Naive thymus-derived CD4-positive, alpha-beta T cell (primary cell): ENCODE measurements around the gene YWHAH. TPM values are rescaled to one million over a fixed set of nuclear protein-coding genes. Genes with fewer than 3 reads are reported as not detected.
A peak's percentile ranks its signal among the peaks of the same experiment; 100 is the strongest.

ENCODE experiments used
- ATAC-seq: fragments of 150-1000 bp; cut with Tn5 transposase; 2 replicates; pipeline ENCODE4 v1.10.0; 2021; ENCODE audit warnings: mild to moderate bottlenecking, moderate library complexity
- CTCF ChIA-PET: fragments of 350-600 bp; sonication (Branson Sonifier 250); formaldehyde crosslinking; loops from one replicate; lab custom pipeline; 2021; ENCODE audit warnings: antibody characterized with exemption; lab: Charles Lee
- POLR2A ChIA-PET: fragments of 350-600 bp; sonication (Branson Sonifier 250); formaldehyde crosslinking; loops from one replicate; lab custom pipeline; 2021; ENCODE audit warnings: antibody characterized with exemption, inconsistent platforms; lab: Charles Lee
- DNase-seq, 9 donors: peaks; one replicate each; pipeline versions ENCODE4 v3.0.0 to v3.0.0-alpha.2; 2020 to 2022; ENCODE audit warnings: mixed read lengths in 1 of 9
- H3K27ac ChIP-seq: one replicate; pipeline ENCODE4 v1.7.0; 2013; ENCODE audit warnings: mild to moderate bottlenecking, low read depth, low read length, moderate library complexity
- H3K27me3 ChIP-seq, 2 donors: one replicate each; pipeline ENCODE4 v1.7.0; 2013; ENCODE audit warnings: low read length in 2 of 2, mild to moderate bottlenecking in 2 of 2, moderate library complexity in 2 of 2; ENCODE audit not compliant: control insufficient read depth in 2 of 2, insufficient read depth in 2 of 2
- H3K36me3 ChIP-seq, 3 experiments: 1 replicate in 2 of 3; 2 replicates in 1 of 3; pipeline ENCODE4 v1.7.0; 2013; ENCODE audit warnings: low read length in 3 of 3, mild to moderate bottlenecking in 3 of 3, moderate library complexity in 1 of 3; ENCODE audit not compliant: insufficient read depth in 3 of 3, control insufficient read depth in 2 of 3
- H3K4me1 ChIP-seq, 2 donors: one replicate each; pipeline ENCODE4 v1.7.0; 2013; ENCODE audit warnings: low read length in 2 of 2, mild to moderate bottlenecking in 2 of 2, moderate library complexity in 1 of 2; ENCODE audit not compliant: control insufficient read depth in 2 of 2, insufficient read depth in 2 of 2
- H3K4me3 ChIP-seq: 2 replicates; pipeline ENCODE4 v1.7.0; 2013; ENCODE audit warnings: mild to moderate bottlenecking, low read length
- H3K9me3 ChIP-seq, 3 experiments: 1 replicate in 2 of 3; 2 replicates in 1 of 3; pipeline ENCODE4 v1.7.0; 2013; ENCODE audit warnings: low read length in 3 of 3; ENCODE audit not compliant: control insufficient read depth in 2 of 3
- H3K27ac Mint-ChIP-seq, 9 donors: one replicate each; pipeline ENCODE4 v1.8.0; 2020 to 2022; ENCODE audit warnings: mixed read lengths in 9 of 9, mild to moderate bottlenecking in 8 of 9, moderate library complexity in 5 of 9, inconsistent platforms in 2 of 9
- H3K27me3 Mint-ChIP-seq, 5 donors: one replicate each; pipeline ENCODE4 v1.8.0; 2021 to 2022; ENCODE audit warnings: mixed read lengths in 5 of 5, mild to moderate bottlenecking in 1 of 5
- H3K36me3 Mint-ChIP-seq, 5 donors: one replicate each; pipeline ENCODE4 v1.8.0; 2020 to 2022; ENCODE audit warnings: mixed read lengths in 5 of 5, mild to moderate bottlenecking in 3 of 5, inconsistent platforms in 1 of 5
- H3K4me1 Mint-ChIP-seq, 7 donors: one replicate each; pipeline ENCODE4 v1.8.0; 2020 to 2022; ENCODE audit warnings: mixed read lengths in 7 of 7, mild to moderate bottlenecking in 3 of 7, inconsistent platforms in 1 of 7
- H3K4me3 Mint-ChIP-seq, 10 donors: one replicate each; pipeline ENCODE4 v1.8.0; 2020 to 2022; ENCODE audit warnings: mild to moderate bottlenecking in 10 of 10, mixed read lengths in 10 of 10, moderate library complexity in 6 of 10, inconsistent platforms in 2 of 10
- H3K9me3 Mint-ChIP-seq, 11 donors: one replicate each; pipeline ENCODE4 v1.8.0; 2020 to 2022; ENCODE audit warnings: mixed read lengths in 11 of 11, mild to moderate bottlenecking in 4 of 11, inconsistent platforms in 1 of 11, moderate library complexity in 1 of 11
- intact Hi-C, 2 donors: fragments of 100-400 bp; cut with micrococcal nuclease; formaldehyde crosslinking; loops; one replicate each; pipeline ENCODE4 v1.15.1; 2023
- polyA plus RNA-seq, 2 donors: library from polyadenylated mRNA; unstranded; fragments of 300-500 nt; fragmentation: Illumina TruSeq; gene quantifications; one replicate each; pipeline ENCODE4 v1.2.3, GENCODE V29; 2021
- total RNA-seq, 6 experiments: library from RNA in 5 of 6; stranded (reverse) in 5 of 6; gene quantifications; 1 replicate in 5 of 6; 2 replicates in 1 of 6; pipeline ENCODE4 v1.2.3 and lab custom pipeline; 2021 to 2026

YWHAH gene
- total and polyA plus RNA-seq, 7 experiments from 2014 or later, result 11.7 to 130 (median 17.1) TPM

- Mint-ChIP-seq H3K27me3 (peaks cover 0 to 5% (median 0%) of the 10 kb centered on the region in 5 donors), H3K36me3 (peaks cover 0 to 18% (median 3%) of the 10 kb centered on the region in 5 donors), H3K9me3 (no peaks in the 10 kb centered on the region), H3K4me3 (peak overlapping the region in 3 of 10 donors; percentile 2 to 29 (median 16)), H3K27ac (peak overlapping the region in 5 of 9 donors; percentile 21 to 88 (median 46)), H3K4me1 (peaks cover 29 to 53% (median 47%) of the 10 kb centered on the region in 7 donors)
- no peak for DNase-seq
- Histone ChIP-seq H3K4me3 (no peak overlapping the region), H3K4me1 (peaks cover 23 to 25% of the 10 kb centered on the region in 2 donors), H3K27me3 (no peaks in the 10 kb centered on the region), H3K27ac (no peak overlapping the region), H3K36me3 (peaks cover 0 to 5% (median 0%) of the 10 kb centered on the region in 3 experiments), H3K9me3 (no peaks in the 10 kb centered on the region)
- intact Hi-C loops, result no loop called here
- no peak for ATAC-seq
- POLR2A ChIA-PET, result interaction anchor here (3.1 kb wide), 1 partner anchor 11 kb away, joined by 14 read pairs; no protein-coding TSS in a partner anchor
- CTCF ChIA-PET, result interaction anchor here (1.0 kb wide), 1 partner anchor 12 kb away, joined by 3 read pairs; no protein-coding TSS in a partner anchor
Measured at GRCh38 chr22:31957970-31958594, 13.7 kb downstream of the YWHAH start.

- ChIA-PET POLR2A (no interaction called here), CTCF (interaction anchor here (1.0 kb wide), 1 partner anchor 12 kb away, joined by 3 read pairs; no protein-coding TSS in a partner anchor)
- peaks cover 20 to 23% of the 10 kb centered on the region in 2 donors for H3K4me1 ChIP-seq
- intact Hi-C loops, result no loop called here
- no peak overlapping the region for H3K4me3 ChIP-seq
- H3K27me3 ChIP-seq, result no peaks in the 10 kb centered on the region
- no peak overlapping the region for H3K27ac ChIP-seq
- Mint-ChIP-seq H3K27me3 (peaks cover 0 to 5% (median 0%) of the 10 kb centered on the region in 5 donors), H3K27ac (peak overlapping the region in 6 of 9 donors; percentile 21 to 88 (median 46)), H3K4me3 (peak overlapping the region in 4 of 10 donors; percentile 2 to 49 (median 22)), H3K4me1 (peaks cover 23 to 47% (median 41%) of the 10 kb centered on the region in 7 donors), H3K36me3 (peaks cover 0 to 18% (median 3%) of the 10 kb centered on the region in 5 donors), H3K9me3 (no peaks in the 10 kb centered on the region)
- ATAC-seq, result peak; percentile 37
- DNase-seq, result no peak
- H3K9me3 ChIP-seq, result no peaks in the 10 kb centered on the region
- peaks cover 0 to 5% (median 0%) of the 10 kb centered on the region in 3 experiments for H3K36me3 ChIP-seq
Measured at GRCh38 chr22:31958625-31959239, 14.4 kb downstream of the YWHAH start.

DNA sequence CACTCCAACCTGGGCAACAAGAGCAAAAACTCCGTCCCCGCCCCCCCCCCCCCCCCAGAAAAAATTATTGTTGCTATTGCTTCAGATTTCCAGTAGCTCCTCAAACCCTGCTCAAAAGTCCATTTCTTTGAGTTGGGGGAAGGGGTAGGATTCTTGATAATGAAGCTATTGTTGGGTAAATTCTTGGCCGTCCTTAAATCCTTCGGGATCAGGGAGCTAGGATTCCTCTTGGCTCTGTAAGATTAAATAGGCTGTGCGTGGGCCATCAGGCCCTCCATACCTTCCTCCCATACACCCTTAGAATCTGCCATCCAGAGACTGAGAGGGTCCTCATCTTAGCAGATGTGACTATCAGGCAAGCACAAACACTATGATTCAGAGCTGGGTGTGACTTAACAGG is 16.4 kb downstream of the YWHAH start:
- Histone ChIP-seq H3K9me3 (no peaks in the 10 kb centered on the region), H3K4me3 (no peak overlapping the region), H3K4me1 (peaks cover 5 to 11% of the 10 kb centered on the region in 2 donors), H3K27ac (no peak overlapping the region), H3K27me3 (no peaks in the 10 kb centered on the region), H3K36me3 (peaks cover 0 to 5% (median 0%) of the 10 kb centered on the region in 3 experiments)
- intact Hi-C loops, result no loop called here
- H3K36me3 Mint-ChIP-seq, result peaks cover 0 to 10% (median 0%) of the 10 kb centered on the region in 5 donors
- DNase-seq (no peak), ATAC-seq (no peak)
- peaks cover 0 to 7% (median 3%) of the 10 kb centered on the region in 5 donors for H3K27me3 Mint-ChIP-seq
- ChIA-PET CTCF (no interaction called here), POLR2A (no interaction called here)
- no peak overlapping the region for H3K4me3 Mint-ChIP-seq
- no peaks in the 10 kb centered on the region for H3K9me3 Mint-ChIP-seq
- no peak overlapping the region for H3K27ac Mint-ChIP-seq
- H3K4me1 Mint-ChIP-seq, result peaks cover 7 to 30% (median 20%) of the 10 kb centered on the region in 7 donors

GRCh38 chr22:31962387-31963125 is 18.2 kb downstream of the YWHAH start:
- H3K27ac Mint-ChIP-seq, result no peak overlapping the region
- no peaks in the 10 kb centered on the region for H3K9me3 ChIP-seq

GRCh38 chr22:31968022-31968421 is 23.7 kb downstream of the YWHAH start:
- no peaks in the 10 kb centered on the region for H3K36me3 Mint-ChIP-seq
- ATAC-seq (no peak), DNase-seq (no peak)
- peak overlapping the region in 1 of 10 donors; percentile 21 for H3K4me3 Mint-ChIP-seq
- no peak overlapping the region for H3K4me3 ChIP-seq
- intact Hi-C loops, result no loop called here
- H3K27ac Mint-ChIP-seq, result no peak overlapping the region
- peaks cover 8 to 10% of the 10 kb centered on the region in 2 donors for H3K4me1 ChIP-seq
- peaks cover 0 to 3% (median under 1%) of the 10 kb centered on the region in 5 donors for H3K27me3 Mint-ChIP-seq
- H3K27ac ChIP-seq, result no peak overlapping the region
- no peaks in the 10 kb centered on the region for H3K9me3 ChIP-seq
- peaks cover 9 to 18% (median 13%) of the 10 kb centered on the region in 7 donors for H3K4me1 Mint-ChIP-seq
- ChIA-PET POLR2A (no interaction called here), CTCF (interaction anchor here (0.6 to 0.7 kb wide), 2 partner anchors 20 to 331 kb away, joined by 3 read pairs; no protein-coding TSS in a partner anchor)
- H3K36me3 ChIP-seq, result no peaks in the 10 kb centered on the region
- H3K9me3 Mint-ChIP-seq, result no peaks in the 10 kb centered on the region
- no peaks in the 10 kb centered on the region for H3K27me3 ChIP-seq

More at GRCh38 chr22:31962387-31963125, 18.2 kb downstream of the YWHAH start:
- peaks cover 0 to 3% (median 0%) of the 10 kb centered on the region in 5 donors for H3K36me3 Mint-ChIP-seq
- no peaks in the 10 kb centered on the region for H3K9me3 Mint-ChIP-seq
- ATAC-seq (no peak), DNase-seq (no peak)
- POLR2A ChIA-PET, result no interaction called here
- intact Hi-C loops, result no loop called here
- Histone ChIP-seq H3K4me3 (no peak overlapping the region), H3K27ac (no peak overlapping the region), H3K36me3 (peaks cover 0 to 2% (median 0%) of the 10 kb centered on the region in 3 experiments), H3K27me3 (no peaks in the 10 kb centered on the region), H3K4me1 (peaks cover 0 to 5% of the 10 kb centered on the region in 2 donors)
- H3K27me3 Mint-ChIP-seq, result peaks cover 0 to 7% (median 3%) of the 10 kb centered on the region in 5 donors
- CTCF ChIA-PET, result no interaction called here
- peaks cover 0 to 12% (median 8%) of the 10 kb centered on the region in 7 donors for H3K4me1 Mint-ChIP-seq
- no peak overlapping the region for H3K4me3 Mint-ChIP-seq
